ENCODE measurements around the gene VANGL2.

- no peak for TF ChIP-seq CTCF (IDR thresholded peaks at IDR 0.05; ENCODE audit: low read depth, low read length)
- no peak for TF ChIP-seq EZH2phosphoT487 (IDR thresholded peaks at IDR 0.05; ENCODE audit: low read depth)
Observed at GRCh38 chr1:160394673-160395072, 5.7 kb upstream of the VANGL2 start.

All from OCI-LY3 (cell line).